Measurements from ENCODE around the gene PLXNA4.

PLXNA4 gene

GRCh38 chr7:132245539-132245938, 330.7 kb downstream of the PLXNA4 start:
- Histone ChIP-seq H3K9me3 (ENCODE audit: control insufficient read depth, insufficient read depth, low read depth, low read length) (no peaks in the 10 kb centered on the region), H3K36me3 (ENCODE audit: control insufficient read depth in 2 of 2, insufficient read depth in 1 of 2, low read length in 2 of 2) (no peaks in the 10 kb centered on the region), H3K4me1 (ENCODE audit: control insufficient read depth, insufficient read depth, low read length) (peaks cover 9% of the 10 kb centered on the region), H3K27ac (ENCODE audit: extremely low read depth, low read depth, low read length) (no peak overlapping the region), H3K4me3 (ENCODE audit: low read depth, low read length) (no peak overlapping the region)
- ChIA-PET CTCF (no interaction called here), POLR2A (no interaction called here)
- TF ChIP-seq ZNF146 (tag by site-specific recombination; IDR thresholded peaks at IDR 0.05): peak; percentile 98
- no peak for TF ChIP-seq ZNF660 (tag by site-specific recombination; IDR thresholded peaks at IDR 0.05)
- TF ChIP-seq, protein P1, sequence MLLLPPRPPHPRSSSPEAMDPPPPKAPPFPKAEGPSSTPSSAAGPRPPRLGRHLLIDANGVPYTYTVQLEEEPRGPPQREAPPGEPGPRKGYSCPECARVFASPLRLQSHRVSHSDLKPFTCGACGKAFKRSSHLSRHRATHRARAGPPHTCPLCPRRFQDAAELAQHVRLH (tag by site-specific recombination; IDR thresholded peaks at IDR 0.05): peak; percentile 81; the same call in 1 of the 2 replicates
- no peak for TF ChIP-seq ZFP69B (tag by site-specific recombination; IDR thresholded peaks at IDR 0.05)
- no peak for TF ChIP-seq PRDM4 (tag by site-specific recombination; IDR thresholded peaks at IDR 0.05)
- TF ChIP-seq ZNF555 (tag by site-specific recombination; conservative IDR thresholded peaks at IDR 0.05): no peak
- TF ChIP-seq KLF9 (tag by site-specific recombination; IDR thresholded peaks at IDR 0.05; ENCODE audit: low read depth): no peak
- TF ChIP-seq ZNF830 (tag by site-specific recombination; IDR thresholded peaks at IDR 0.05; ENCODE audit: low read depth): no peak

GRCh38 chr7:132244903-132245480, 331.3 kb downstream of the PLXNA4 start:
- POLR2A ChIA-PET: no interaction called here
- no peaks in the 10 kb centered on the region for H3K9me3 ChIP-seq (ENCODE audit: control insufficient read depth, insufficient read depth, low read depth, low read length)
- TF ChIP-seq ZNF510 (tag by site-specific recombination; IDR thresholded peaks at IDR 0.05; ENCODE audit: insufficient replicate concordance): no peak
- no peak for TF ChIP-seq ZNF791 (tag by site-specific recombination; IDR thresholded peaks at IDR 0.05)
- TF ChIP-seq ZNF350 (tag by site-specific recombination; IDR thresholded peaks at IDR 0.05): no peak
- TF ChIP-seq ZNF629 (tag by site-specific recombination; IDR thresholded peaks at IDR 0.05): no peak
- TF ChIP-seq PRDM1 (tag by site-specific recombination; IDR thresholded peaks at IDR 0.05): no peak
- no peak for TF ChIP-seq ZXDB (tag by site-specific recombination; IDR thresholded peaks at IDR 0.05)
- TF ChIP-seq GLI4 (tag by site-specific recombination; IDR thresholded peaks at IDR 0.05): no peak
- H3K4me3 ChIP-seq (ENCODE audit: low read depth, low read length): no peak overlapping the region
- H3K27ac ChIP-seq (ENCODE audit: extremely low read depth, low read depth, low read length): no peak overlapping the region
- peaks cover 13% of the 10 kb centered on the region for H3K4me1 ChIP-seq (ENCODE audit: control insufficient read depth, insufficient read depth, low read length)
- CTCF ChIA-PET: interaction anchor here (1.2 kb wide), 1 partner anchor 199 kb away, joined by 3 read pairs; no protein-coding TSS in a partner anchor
- H3K36me3 ChIP-seq (ENCODE audit: control insufficient read depth in 2 of 2, insufficient read depth in 1 of 2, low read length in 2 of 2): no peaks in the 10 kb centered on the region

DNA sequence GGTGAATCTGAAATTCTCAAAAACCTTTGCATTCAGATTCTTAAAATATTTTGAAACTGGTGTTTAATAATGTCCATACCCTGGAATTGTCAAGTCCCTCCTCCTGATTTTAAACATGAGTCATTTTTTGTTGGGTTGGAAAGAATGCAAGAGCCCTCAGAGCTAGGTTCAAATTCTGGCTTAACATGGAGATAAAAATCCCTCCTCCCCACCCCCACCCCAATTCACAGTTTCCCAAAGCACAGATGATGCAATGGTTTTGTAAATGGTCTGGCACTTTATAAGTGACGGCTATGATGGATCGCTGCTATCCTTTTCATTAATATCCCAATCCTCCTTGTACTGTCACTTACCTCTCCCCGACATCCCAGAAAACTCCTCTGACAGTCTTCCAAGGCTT, 332.8 kb downstream of the PLXNA4 start:
- ChIA-PET POLR2A (interaction anchor here (0.6 kb wide), 1 partner anchor 385 kb away, joined by 9 read pairs; no protein-coding TSS in a partner anchor), CTCF (interaction anchor here (0.9 kb wide), 2 partner anchors 26 to 298 kb away, joined by 3 read pairs; no protein-coding TSS in a partner anchor)
- Histone ChIP-seq H3K4me1 (ENCODE audit: control insufficient read depth, insufficient read depth, low read length) (peaks cover 13% of the 10 kb centered on the region), H3K4me3 (ENCODE audit: low read depth, low read length) (no peak overlapping the region), H3K9me3 (ENCODE audit: control insufficient read depth, insufficient read depth, low read depth, low read length) (no peaks in the 10 kb centered on the region), H3K36me3 (ENCODE audit: control insufficient read depth in 2 of 2, insufficient read depth in 1 of 2, low read length in 2 of 2) (no peaks in the 10 kb centered on the region), H3K27ac (ENCODE audit: extremely low read depth, low read depth, low read length) (no peak overlapping the region)
- TF ChIP-seq ZNF555 (tag by site-specific recombination; conservative IDR thresholded peaks at IDR 0.05): no peak
- TF ChIP-seq OVOL3 (tag by site-specific recombination; IDR thresholded peaks at IDR 0.05): no peak
- 0 out of 2 replicates have a peak, but pooled peaks have one; percentile 12 for TF ChIP-seq ZBTB17 (tag by site-specific recombination; IDR thresholded peaks at IDR 0.05)
- TF ChIP-seq ZNF169 (tag by site-specific recombination; IDR thresholded peaks at IDR 0.05): no peak
- TF ChIP-seq, protein P2, sequence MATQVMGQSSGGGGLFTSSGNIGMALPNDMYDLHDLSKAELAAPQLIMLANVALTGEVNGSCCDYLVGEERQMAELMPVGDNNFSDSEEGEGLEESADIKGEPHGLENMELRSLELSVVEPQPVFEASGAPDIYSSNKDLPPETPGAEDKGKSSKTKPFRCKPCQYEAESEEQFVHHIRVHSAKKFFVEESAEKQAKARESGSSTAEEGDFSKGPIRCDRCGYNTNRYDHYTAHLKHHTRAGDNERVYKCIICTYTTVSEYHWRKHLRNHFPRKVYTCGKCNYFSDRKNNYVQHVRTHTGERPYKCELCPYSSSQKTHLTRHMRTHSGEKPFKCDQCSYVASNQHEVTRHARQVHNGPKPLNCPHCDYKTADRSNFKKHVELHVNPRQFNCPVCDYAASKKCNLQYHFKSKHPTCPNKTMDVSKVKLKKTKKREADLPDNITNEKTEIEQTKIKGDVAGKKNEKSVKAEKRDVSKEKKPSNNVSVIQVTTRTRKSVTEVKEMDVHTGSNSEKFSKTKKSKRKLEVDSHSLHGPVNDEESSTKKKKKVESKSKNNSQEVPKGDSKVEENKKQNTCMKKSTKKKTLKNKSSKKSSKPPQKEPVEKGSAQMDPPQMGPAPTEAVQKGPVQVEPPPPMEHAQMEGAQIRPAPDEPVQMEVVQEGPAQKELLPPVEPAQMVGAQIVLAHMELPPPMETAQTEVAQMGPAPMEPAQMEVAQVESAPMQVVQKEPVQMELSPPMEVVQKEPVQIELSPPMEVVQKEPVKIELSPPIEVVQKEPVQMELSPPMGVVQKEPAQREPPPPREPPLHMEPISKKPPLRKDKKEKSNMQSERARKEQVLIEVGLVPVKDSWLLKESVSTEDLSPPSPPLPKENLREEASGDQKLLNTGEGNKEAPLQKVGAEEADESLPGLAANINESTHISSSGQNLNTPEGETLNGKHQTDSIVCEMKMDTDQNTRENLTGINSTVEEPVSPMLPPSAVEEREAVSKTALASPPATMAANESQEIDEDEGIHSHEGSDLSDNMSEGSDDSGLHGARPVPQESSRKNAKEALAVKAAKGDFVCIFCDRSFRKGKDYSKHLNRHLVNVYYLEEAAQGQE (tag by site-specific recombination; IDR thresholded peaks at IDR 0.05): no peak
- no peak for TF ChIP-seq ZNF645 (tag by site-specific recombination; IDR thresholded peaks at IDR 0.05)
- no peak for TF ChIP-seq ZBTB1 (tag by site-specific recombination; IDR thresholded peaks at IDR 0.05)
- TF ChIP-seq PATZ1 (tag by site-specific recombination; IDR thresholded peaks at IDR 0.05): peak; percentile 43; the same call in 1 of the 2 replicates

Data from HEK293 (cell line).